Loucy (cell line): Measurements from ENCODE around the gene COQ2.
A peak's percentile ranks its signal among the peaks of the same experiment; 100 is the strongest.

Experiments used
- H2AFZ ChIP-seq: fragments of 200-600 bp; sonication (generic); 2 replicates; pipeline ENCODE4 v1.6.0; 2016; ENCODE audit warnings: antibody characterized with exemption, mild to moderate bottlenecking, low read length, moderate library complexity
- H3F3A ChIP-seq: fragments of 200-600 bp; 2 replicates; pipeline ENCODE4 v1.6.0; 2016; ENCODE audit warnings: antibody characterized with exemption, low read depth, mild to moderate bottlenecking
- H3K27me3 ChIP-seq: fragments of 200-600 bp; sonication (generic); 2 replicates; pipeline ENCODE4 v1.6.1; 2014; ENCODE audit warnings: low read length, mild to moderate bottlenecking; ENCODE audit not compliant: insufficient read depth, poor library complexity, severe bottlenecking
- H3K36me3 ChIP-seq: fragments of 200-600 bp; sonication (generic); 2 replicates; pipeline ENCODE4 v1.6.1; 2016; ENCODE audit warnings: low read length; ENCODE audit not compliant: insufficient read depth
- H3K4me1 ChIP-seq: fragments of 200-600 bp; sonication (generic); 2 replicates; pipeline ENCODE4 v1.5.1; 2014; ENCODE audit warnings: low read length, mild to moderate bottlenecking; ENCODE audit not compliant: insufficient read depth, poor library complexity, severe bottlenecking
- H3K4me2 ChIP-seq: fragments of 200-600 bp; sonication (generic); 2 replicates; pipeline ENCODE4 v1.6.0; 2014; ENCODE audit warnings: antibody characterized with exemption, low read length, low read depth, mild to moderate bottlenecking; ENCODE audit not compliant: poor library complexity, severe bottlenecking
- H3K4me3 ChIP-seq: fragments of 200-600 bp; sonication (generic); 2 replicates; pipeline ENCODE4 v1.5.1; 2014; ENCODE audit warnings: low read length, mild to moderate bottlenecking, mixed read lengths; ENCODE audit not compliant: poor library complexity, severe bottlenecking
- H3K79me2 ChIP-seq: fragments of 200-600 bp; sonication (generic); 2 replicates; pipeline ENCODE4 v1.6.1; 2014; ENCODE audit warnings: low read length; ENCODE audit not compliant: insufficient read depth
- H3K9ac ChIP-seq: fragments of 200-600 bp; sonication (generic); 2 replicates; pipeline ENCODE4 v1.6.0; 2014; ENCODE audit warnings: mild to moderate bottlenecking, low read depth, low read length, moderate library complexity; ENCODE audit not compliant: poor library complexity, severe bottlenecking
- H3K9me2 ChIP-seq: fragments of 200-600 bp; sonication (generic); replicated peaks from 2 replicates; pipeline ENCODE4 v1.6.1; 2016; ENCODE audit warnings: low read depth, low read length, mixed read lengths
- H3K9me3 ChIP-seq: fragments of 200-600 bp; sonication (generic); 2 replicates; pipeline ENCODE4 v1.6.1; 2014; ENCODE audit warnings: mild to moderate bottlenecking, antibody characterized with exemption, low read length, low read depth; ENCODE audit not compliant: insufficient read depth
- H4K20me1 ChIP-seq: fragments of 200-600 bp; sonication (generic); 2 replicates; pipeline ENCODE4 v1.6.0; 2014; ENCODE audit warnings: antibody characterized with exemption, low read length, mild to moderate bottlenecking; ENCODE audit not compliant: insufficient read depth, poor library complexity, severe bottlenecking
- EZH2phosphoT487 ChIP-seq: fragments of 200-600 bp; IDR thresholded peaks from 2 replicates; pipeline ENCODE4 v1.6.1; 2018; ENCODE audit warnings: antibody characterized with exemption, mild to moderate bottlenecking, moderate library complexity, borderline replicate concordance
- TF ChIP-seq, protein P1 (sequence below): fragments of 200-600 bp; sonication (generic); conservative IDR thresholded peaks from 2 replicates; pipeline ENCODE4 v1.5.1; 2014; ENCODE audit warnings: mild to moderate bottlenecking, antibody characterized with exemption, low read length

The COQ2 gene

DNA sequence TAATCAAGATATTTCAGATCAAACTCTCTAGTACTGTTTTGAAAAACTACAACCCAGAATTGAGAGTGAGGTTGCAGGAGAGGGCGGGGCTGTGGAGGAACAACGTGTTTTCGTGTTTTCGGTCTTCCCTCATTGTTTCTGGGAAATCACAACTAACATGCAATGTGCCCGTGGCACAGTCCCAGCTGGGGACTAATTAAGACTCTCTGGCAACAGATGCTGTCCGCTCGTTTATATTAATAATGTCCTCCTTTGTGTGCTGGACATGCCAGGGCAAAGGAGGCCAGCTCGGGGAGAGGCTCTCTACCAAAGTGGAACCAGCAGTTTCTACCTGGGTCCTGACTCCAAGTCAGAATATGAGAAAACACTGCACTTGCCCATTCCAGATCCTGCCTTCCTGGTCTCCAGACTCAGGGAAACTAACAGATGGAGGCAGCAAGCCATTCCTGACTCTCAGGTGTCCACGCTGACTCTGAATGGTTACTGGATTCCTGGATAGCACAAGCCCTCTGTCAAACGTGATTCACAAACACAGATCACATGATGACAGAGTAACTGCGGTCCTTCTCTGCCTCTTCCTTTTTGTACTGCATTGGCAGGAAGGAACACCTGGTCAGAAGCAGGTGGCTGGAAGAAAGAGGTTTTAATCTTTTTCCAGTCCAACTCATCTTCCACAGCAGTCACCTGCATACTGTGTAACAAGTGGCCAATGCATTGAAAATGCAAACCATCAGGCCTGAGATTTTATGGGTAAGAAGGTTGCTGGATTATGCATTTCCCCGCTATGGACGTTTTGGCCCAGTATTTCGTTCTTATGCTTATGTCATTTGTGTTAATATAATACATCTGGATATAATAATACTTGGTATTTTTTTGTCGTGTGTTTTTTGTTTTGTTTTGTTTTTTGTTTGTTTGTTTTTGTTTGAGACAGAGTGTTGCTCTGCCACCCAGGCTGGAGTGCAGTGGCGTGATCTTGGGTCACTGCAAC lies 65.0 kb downstream of the COQ2 start:
- peaks cover 34% of the 10 kb centered on the region for H3K4me1 ChIP-seq
- no peak overlapping the region for H3K4me3 ChIP-seq
- no peaks in the 10 kb centered on the region for H3K9me2 ChIP-seq
- peaks cover 7% of the 10 kb centered on the region; the same call in 1 of the 2 replicates for H3F3A ChIP-seq
- H3K9me3 ChIP-seq, result no peaks in the 10 kb centered on the region
- H3K27me3 ChIP-seq, result no peaks in the 10 kb centered on the region
- H3K79me2 ChIP-seq, result no peaks in the 10 kb centered on the region
- H3K36me3 ChIP-seq, result no peaks in the 10 kb centered on the region
- no peak overlapping the region for H3K9ac ChIP-seq
- TF ChIP-seq, protein P1, sequence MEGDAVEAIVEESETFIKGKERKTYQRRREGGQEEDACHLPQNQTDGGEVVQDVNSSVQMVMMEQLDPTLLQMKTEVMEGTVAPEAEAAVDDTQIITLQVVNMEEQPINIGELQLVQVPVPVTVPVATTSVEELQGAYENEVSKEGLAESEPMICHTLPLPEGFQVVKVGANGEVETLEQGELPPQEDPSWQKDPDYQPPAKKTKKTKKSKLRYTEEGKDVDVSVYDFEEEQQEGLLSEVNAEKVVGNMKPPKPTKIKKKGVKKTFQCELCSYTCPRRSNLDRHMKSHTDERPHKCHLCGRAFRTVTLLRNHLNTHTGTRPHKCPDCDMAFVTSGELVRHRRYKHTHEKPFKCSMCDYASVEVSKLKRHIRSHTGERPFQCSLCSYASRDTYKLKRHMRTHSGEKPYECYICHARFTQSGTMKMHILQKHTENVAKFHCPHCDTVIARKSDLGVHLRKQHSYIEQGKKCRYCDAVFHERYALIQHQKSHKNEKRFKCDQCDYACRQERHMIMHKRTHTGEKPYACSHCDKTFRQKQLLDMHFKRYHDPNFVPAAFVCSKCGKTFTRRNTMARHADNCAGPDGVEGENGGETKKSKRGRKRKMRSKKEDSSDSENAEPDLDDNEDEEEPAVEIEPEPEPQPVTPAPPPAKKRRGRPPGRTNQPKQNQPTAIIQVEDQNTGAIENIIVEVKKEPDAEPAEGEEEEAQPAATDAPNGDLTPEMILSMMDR, result no peak
- TF ChIP-seq EZH2phosphoT487, result no peak
- H2AFZ ChIP-seq, result peak overlapping the region; percentile 7
- H4K20me1 ChIP-seq, result no peaks in the 10 kb centered on the region
- H3K4me2 ChIP-seq, result no peak overlapping the region

- peak overlapping the region; percentile 79 for H3K4me2 ChIP-seq
- H3K4me3 ChIP-seq, result peak overlapping the region; percentile 63
- H3K4me1 ChIP-seq, result peaks cover 34% of the 10 kb centered on the region
- H3K36me3 ChIP-seq, result no peaks in the 10 kb centered on the region
- H3K9ac ChIP-seq, result peak overlapping the region; percentile 61
- H2AFZ ChIP-seq, result peak overlapping the region; percentile 84
- no peaks in the 10 kb centered on the region for H4K20me1 ChIP-seq
- H3K9me3 ChIP-seq, result no peaks in the 10 kb centered on the region
- no peaks in the 10 kb centered on the region for H3K79me2 ChIP-seq
- peaks cover 7% of the 10 kb centered on the region; the same call in 1 of the 2 replicates for H3F3A ChIP-seq
- H3K9me2 ChIP-seq, result no peaks in the 10 kb centered on the region
- H3K27me3 ChIP-seq, result no peaks in the 10 kb centered on the region
- TF ChIP-seq EZH2phosphoT487, result no peak
- TF ChIP-seq, protein P1, result no peak
Measured at GRCh38 chr4:83217721-83218522, 66.7 kb downstream of the COQ2 start.

GRCh38 chr4:83216959-83217683 lies 67.5 kb downstream of the COQ2 start:
- Histone ChIP-seq H3K36me3 (no peaks in the 10 kb centered on the region), H3K9me3 (no peaks in the 10 kb centered on the region), H3K4me1 (peaks cover 34% of the 10 kb centered on the region), H3K79me2 (no peaks in the 10 kb centered on the region), H3K4me2 (peak overlapping the region; percentile 79), H3K9ac (peak overlapping the region; percentile 61), H3K4me3 (peak overlapping the region; percentile 63), H3F3A (peaks cover 7% of the 10 kb centered on the region; the same call in 1 of the 2 replicates), H2AFZ (peak overlapping the region; percentile 84), H4K20me1 (no peaks in the 10 kb centered on the region), H3K9me2 (no peaks in the 10 kb centered on the region), H3K27me3 (no peaks in the 10 kb centered on the region)
- no peak for TF ChIP-seq EZH2phosphoT487
- TF ChIP-seq, protein P1, result no peak
